ENCODE data around the gene SIPA1L3.
A peak's percentile ranks its signal among the peaks of the same experiment; 100 is the strongest.

Gene SIPA1L3

DNA sequence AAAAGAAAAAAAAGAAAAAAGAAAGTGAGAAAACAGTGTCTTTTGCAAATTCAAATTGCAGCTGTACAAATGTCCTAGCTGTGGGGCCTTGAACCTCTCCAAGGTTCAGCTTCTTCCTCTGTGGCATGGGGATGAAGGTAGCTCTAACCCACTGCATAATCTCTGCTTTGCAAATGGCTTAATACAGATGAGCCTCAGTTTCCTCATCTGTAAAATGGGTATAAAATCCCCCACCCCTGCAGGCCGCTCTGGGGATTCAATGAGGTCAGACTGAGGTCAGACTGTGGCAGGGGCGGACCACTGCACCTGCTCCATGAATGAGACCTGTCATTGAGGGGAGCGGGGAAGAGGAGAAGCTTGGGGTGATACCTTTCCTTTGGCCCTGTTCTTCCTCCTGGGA is 311.2 kb downstream of the SIPA1L3 start (continued):
- TF ChIP-seq, protein P1, sequence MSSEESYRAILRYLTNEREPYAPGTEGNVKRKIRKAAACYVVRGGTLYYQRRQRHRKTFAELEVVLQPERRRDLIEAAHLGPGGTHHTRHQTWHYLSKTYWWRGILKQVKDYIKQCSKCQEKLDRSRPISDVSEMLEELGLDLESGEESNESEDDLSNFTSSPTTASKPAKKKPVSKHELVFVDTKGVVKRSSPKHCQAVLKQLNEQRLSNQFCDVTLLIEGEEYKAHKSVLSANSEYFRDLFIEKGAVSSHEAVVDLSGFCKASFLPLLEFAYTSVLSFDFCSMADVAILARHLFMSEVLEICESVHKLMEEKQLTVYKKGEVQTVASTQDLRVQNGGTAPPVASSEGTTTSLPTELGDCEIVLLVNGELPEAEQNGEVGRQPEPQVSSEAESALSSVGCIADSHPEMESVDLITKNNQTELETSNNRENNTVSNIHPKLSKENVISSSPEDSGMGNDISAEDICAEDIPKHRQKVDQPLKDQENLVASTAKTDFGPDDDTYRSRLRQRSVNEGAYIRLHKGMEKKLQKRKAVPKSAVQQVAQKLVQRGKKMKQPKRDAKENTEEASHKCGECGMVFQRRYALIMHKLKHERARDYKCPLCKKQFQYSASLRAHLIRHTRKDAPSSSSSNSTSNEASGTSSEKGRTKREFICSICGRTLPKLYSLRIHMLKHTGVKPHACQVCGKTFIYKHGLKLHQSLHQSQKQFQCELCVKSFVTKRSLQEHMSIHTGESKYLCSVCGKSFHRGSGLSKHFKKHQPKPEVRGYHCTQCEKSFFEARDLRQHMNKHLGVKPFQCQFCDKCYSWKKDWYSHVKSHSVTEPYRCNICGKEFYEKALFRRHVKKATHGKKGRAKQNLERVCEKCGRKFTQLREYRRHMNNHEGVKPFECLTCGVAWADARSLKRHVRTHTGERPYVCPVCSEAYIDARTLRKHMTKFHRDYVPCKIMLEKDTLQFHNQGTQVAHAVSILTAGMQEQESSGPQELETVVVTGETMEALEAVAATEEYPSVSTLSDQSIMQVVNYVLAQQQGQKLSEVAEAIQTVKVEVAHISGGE (tag by site-specific recombination; conservative IDR thresholded peaks at IDR 0.05; ENCODE audit: low read depth), result no peak
- TF ChIP-seq SP7 (tag by site-specific recombination; IDR thresholded peaks at IDR 0.05), result no peak
- TF ChIP-seq ZNF121 (tag by site-specific recombination; IDR thresholded peaks at IDR 0.05), result no peak
- TF ChIP-seq ZSCAN23 (tag by site-specific recombination; IDR thresholded peaks at IDR 0.05), result 0 out of 2 replicates have a peak, but pooled peaks have one; percentile 36
- no peak for TF ChIP-seq ZNF610 (tag by site-specific recombination; IDR thresholded peaks at IDR 0.05; ENCODE audit: borderline replicate concordance)
- TF ChIP-seq ZNF19 (tag by site-specific recombination; IDR thresholded peaks at IDR 0.05; ENCODE audit: low read depth), result no peak

DNA sequence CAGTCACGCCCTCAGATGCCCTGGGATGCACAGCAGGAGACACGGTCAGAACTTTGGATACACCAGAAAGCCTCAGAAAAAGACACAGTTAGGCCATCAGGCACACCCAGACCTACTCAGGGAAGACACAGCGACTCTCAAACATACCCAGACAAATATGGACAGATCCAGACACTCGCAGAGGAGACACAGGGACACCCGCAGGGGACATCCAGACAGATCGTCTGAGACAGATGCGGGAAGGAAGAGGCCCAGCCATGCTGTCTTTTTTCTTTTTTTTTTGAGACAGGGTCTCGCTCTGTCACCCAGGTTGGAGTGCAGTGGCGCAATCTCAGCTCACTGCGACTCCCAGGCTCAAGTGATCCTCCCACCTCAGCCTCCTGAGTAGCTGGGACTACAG is 312.2 kb downstream of the SIPA1L3 start:
- H3K9me3 ChIP-seq (ENCODE audit: control insufficient read depth, insufficient read depth, low read depth, low read length), result no peaks in the 10 kb centered on the region
- CTCF ChIA-PET, result interaction anchor here (1.8 to 4.3 kb wide), 2 partner anchors 14 to 77 kb away, joined by 5 to 18 read pairs; no protein-coding TSS in a partner anchor
- POLR2A ChIA-PET, result interaction anchor here (1.6 kb wide), 1 partner anchor 312 kb away, joined by 4 read pairs; the partner anchor contains the start of genes SIPA1L3 and WDR87

DNA sequence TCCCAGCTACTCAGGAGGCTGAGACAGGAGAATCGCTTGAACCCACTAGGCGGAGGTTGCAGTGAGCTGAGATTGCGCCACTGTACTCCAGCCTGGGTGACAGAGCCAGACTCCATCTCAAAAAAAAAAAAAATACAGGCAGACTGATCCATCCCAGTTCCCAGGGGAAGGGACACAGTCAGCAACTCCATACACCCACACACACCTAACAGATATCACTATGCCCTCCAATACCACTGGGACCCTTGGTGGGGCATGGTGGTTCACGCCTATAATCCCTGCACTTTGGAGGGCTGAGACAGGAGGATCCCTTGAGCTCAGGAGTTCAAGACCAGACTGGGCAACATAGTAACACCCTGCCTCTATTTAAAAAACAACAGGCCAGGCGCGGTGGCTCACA is 314.4 kb downstream of the SIPA1L3 start:
- ChIA-PET POLR2A (no interaction called here), CTCF (interaction anchor here (0.6 to 4.3 kb wide), 5 partner anchors 23 to 500 kb away, joined by 3 to 18 read pairs (median 4); partner anchors contain the start of gene SIPA1L3)
- Histone ChIP-seq H3K36me3 (ENCODE audit: control insufficient read depth in 2 of 2, insufficient read depth in 1 of 2, low read length in 2 of 2) (peaks cover 28 to 29% of the 10 kb centered on the region in 2 experiments), H3K9me3 (ENCODE audit: control insufficient read depth, insufficient read depth, low read depth, low read length) (no peaks in the 10 kb centered on the region), H3K27ac (ENCODE audit: extremely low read depth, low read depth, low read length) (no peak overlapping the region), H3K4me3 (ENCODE audit: low read depth, low read length) (no peak overlapping the region), H3K4me1 (ENCODE audit: control insufficient read depth, insufficient read depth, low read length) (peaks cover 7% of the 10 kb centered on the region)
- TF ChIP-seq BCL11A (tag by site-specific recombination; IDR thresholded peaks at IDR 0.05; ENCODE audit: low read depth) (no peak), ZNF629 (tag by site-specific recombination; IDR thresholded peaks at IDR 0.05) (no peak), EGR2 (tag by site-specific recombination; IDR thresholded peaks at IDR 0.05; ENCODE audit: low read depth) (peak; percentile 55; the same call in 1 of the 2 replicates), ZNF362 (tag by site-specific recombination; IDR thresholded peaks at IDR 0.05) (0 out of 2 replicates have a peak, but pooled peaks have one; percentile 27), ZSCAN30 (tag by site-specific recombination; IDR thresholded peaks at IDR 0.05) (no peak), ZNF600 (tag by site-specific recombination; IDR thresholded peaks at IDR 0.05) (0 out of 2 replicates have a peak, but pooled peaks have one; percentile 10), ZFHX2 (tag by site-specific recombination; conservative IDR thresholded peaks at IDR 0.05) (peak; percentile 41; the same call in 1 of the 2 replicates), ZNF169 (tag by site-specific recombination; IDR thresholded peaks at IDR 0.05) (no peak)
- TF ChIP-seq, protein P2, sequence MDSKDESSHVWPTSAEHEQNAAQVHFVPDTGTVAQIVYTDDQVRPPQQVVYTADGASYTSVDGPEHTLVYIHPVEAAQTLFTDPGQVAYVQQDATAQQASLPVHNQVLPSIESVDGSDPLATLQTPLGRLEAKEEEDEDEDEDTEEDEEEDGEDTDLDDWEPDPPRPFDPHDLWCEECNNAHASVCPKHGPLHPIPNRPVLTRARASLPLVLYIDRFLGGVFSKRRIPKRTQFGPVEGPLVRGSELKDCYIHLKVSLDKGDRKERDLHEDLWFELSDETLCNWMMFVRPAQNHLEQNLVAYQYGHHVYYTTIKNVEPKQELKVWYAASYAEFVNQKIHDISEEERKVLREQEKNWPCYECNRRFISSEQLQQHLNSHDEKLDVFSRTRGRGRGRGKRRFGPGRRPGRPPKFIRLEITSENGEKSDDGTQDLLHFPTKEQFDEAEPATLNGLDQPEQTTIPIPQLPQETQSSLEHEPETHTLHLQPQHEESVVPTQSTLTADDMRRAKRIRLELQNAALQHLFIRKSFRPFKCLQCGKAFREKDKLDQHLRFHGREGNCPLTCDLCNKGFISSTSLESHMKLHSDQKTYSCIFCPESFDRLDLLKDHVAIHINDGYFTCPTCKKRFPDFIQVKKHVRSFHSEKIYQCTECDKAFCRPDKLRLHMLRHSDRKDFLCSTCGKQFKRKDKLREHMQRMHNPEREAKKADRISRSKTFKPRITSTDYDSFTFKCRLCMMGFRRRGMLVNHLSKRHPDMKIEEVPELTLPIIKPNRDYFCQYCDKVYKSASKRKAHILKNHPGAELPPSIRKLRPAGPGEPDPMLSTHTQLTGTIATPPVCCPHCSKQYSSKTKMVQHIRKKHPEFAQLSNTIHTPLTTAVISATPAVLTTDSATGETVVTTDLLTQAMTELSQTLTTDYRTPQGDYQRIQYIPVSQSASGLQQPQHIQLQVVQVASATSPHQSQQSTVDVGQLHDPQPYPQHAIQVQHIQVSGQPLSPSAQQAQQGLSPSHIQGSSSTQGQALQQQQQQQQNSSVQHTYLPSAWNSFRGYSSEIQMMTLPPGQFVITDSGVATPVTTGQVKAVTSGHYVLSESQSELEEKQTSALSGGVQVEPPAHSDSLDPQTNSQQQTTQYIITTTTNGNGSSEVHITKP (tag by site-specific recombination; IDR thresholded peaks at IDR 0.05), result peak; percentile 75

More for the DNA sequence above, 312.2 kb downstream of the SIPA1L3 start:
- H3K36me3 ChIP-seq (ENCODE audit: control insufficient read depth in 2 of 2, insufficient read depth in 1 of 2, low read length in 2 of 2), result peaks cover 37 to 38% of the 10 kb centered on the region in 2 experiments
- H3K27ac ChIP-seq (ENCODE audit: extremely low read depth, low read depth, low read length), result no peak overlapping the region
- H3K4me3 ChIP-seq (ENCODE audit: low read depth, low read length), result no peak overlapping the region
- peak; percentile 63 for TF ChIP-seq ZIC2 (tag by site-specific recombination; IDR thresholded peaks at IDR 0.05)
- TF ChIP-seq ZBTB1 (tag by site-specific recombination; IDR thresholded peaks at IDR 0.05), result no peak
- H3K4me1 ChIP-seq (ENCODE audit: control insufficient read depth, insufficient read depth, low read length), result peaks cover 6% of the 10 kb centered on the region
